Fibroblast of skin of right quadriceps (primary cell): ENCODE results near the gene EPB41L3.

Experiments used
- DNase-seq: peaks from one replicate; pipeline ENCODE4 v3.0.0-alpha.2; 2013

Gene EPB41L3

DNA sequence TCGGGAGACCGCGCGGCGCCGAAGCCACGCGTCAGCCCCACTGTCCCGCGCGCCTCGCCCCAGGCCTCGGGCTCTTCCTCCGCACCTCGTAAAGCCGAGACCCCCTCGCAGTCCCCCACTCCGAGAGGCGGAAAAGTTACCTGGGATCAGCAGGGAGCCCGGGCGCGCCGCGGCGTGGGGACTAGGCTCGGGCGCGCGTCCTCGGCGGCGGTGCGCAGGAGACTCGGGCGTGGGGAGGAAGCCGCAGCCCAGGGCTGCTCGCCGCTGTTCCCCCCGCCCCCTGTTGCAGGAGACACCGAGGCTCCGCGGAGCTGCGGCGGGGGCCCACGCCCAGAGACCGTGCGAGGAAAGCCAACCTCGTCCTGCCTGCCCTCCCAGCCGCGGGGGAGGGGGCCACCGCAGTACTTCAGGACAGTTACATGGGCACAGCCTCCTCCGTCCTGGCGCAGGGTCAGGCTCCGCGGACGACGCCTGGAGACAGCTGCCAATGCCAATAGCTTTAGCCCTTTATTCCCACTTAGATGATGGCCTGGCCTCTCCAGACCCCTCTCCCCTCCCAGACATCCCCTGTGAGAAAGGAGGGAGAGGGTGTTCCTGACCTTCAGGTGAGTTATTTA lies at the start of gene EPB41L3:
Gene EPB41L3 (minus strand): TSS at position 225 of the 617 bp plus-strand sequence. CDS start 54,814 bp downstream, outside the sequence.
- DNase-seq: peak; percentile 34

DNA sequence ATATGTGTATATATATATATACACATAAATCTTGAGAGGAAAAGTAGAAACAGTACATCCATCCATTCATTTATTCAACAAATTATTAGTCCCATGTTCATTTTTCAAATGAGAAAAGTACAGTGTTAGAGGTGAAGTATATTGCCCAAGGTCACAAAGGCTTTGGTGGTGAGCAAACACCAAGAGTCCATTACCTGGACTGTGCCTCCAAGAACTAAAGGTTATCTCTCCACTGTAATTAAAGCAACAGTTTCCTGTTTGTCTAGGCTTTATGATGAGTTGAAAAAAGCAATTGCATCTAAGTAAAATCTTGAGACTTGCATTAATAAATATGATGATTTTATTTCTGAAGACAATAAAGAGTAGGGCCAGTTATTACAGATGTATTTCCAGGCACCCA lies 44.7 kb upstream of the EPB41L3 start:
- no peak for DNase-seq

DNA sequence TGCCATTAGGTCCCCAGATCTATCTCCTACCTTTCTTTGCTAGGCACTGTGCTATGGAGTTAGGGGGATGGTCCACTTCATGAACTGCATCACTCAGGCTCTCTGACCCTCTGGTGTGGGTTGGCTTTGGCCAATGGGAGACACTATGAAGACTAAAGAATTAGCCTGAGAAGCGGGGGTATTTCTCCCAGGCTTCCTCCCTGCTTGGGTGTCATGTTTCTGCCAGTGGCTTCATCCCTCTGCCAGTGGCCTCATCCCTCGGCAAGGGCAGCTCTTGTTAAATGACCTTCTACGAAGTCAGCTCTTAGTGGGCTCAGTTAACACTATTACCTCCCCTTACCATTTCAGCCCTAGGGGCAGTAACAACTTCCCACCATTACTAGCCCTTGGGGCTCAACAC lies 41.9 kb upstream of the EPB41L3 start:
- no peak for DNase-seq

DNA sequence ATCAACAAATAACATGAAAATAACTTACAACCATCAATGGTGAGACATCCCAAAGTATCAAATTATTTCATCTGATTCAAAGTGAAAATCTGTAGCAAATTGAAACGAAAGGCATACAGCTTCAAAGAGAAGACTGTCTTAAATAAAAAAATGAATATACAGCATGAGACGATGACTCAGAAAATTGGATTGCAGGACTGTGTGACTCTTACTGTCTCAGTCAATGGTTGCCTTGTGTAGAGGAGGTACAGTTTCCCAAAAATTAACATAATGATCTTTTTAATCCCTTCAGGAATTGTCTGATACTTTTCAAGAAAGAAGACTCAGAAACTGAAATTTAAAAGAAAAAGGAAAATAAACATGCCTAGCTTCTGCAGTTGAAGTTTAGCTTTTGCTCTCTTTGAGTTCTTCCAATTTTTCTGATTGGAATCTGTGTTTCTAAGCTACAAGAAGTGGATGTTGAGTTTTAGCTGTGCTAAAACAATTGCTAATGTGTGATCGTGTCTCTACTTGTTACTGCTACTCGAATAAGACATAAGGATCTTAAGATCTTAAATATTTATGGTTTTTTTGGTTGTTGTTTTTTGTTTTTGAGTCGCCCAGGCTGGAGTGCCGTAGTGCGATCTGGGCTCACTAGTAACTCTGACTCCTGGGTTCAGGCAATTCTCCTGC lies 41.1 kb upstream of the EPB41L3 start:
- DNase-seq: peak; percentile 71

DNA sequence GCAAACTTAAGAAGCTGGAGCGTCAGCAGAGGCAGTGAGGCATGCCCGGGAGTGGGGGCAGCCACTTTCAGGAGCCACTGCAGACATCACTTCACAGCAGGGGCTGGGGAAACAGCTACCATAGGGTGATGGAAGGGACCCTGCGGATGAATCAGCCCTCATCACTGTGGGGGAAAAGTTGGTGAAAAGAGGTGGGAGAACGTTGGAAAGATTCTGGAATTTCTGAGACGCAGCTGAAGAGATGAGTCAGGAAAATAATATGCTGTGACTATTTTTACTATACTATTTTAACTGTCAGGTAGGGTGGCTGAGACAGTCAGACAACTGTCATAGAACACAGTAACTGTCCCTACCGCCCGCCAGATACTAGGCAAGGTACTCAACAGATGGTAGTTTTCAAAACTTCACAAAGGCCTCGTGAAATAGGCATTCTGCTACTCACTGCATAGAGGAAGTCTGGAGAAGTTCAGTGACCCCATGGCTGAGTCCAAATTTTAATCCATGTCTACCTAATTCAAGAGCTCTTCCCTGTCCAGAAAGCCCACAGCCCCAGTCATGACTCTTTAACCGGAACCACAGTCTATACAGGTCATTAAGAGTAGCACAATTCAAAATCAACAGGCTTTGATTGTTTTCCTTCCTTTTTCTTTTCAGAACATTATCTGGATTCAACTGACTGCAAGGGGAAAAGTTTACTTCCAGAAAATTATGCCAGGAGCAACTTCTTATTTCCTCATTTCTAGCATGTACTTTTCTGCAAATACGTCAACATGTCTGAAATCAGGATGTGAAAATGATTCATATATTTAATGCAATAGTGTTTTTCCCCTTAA lies 39.3 kb upstream of the EPB41L3 start:
- DNase-seq: peak; percentile 87

DNA sequence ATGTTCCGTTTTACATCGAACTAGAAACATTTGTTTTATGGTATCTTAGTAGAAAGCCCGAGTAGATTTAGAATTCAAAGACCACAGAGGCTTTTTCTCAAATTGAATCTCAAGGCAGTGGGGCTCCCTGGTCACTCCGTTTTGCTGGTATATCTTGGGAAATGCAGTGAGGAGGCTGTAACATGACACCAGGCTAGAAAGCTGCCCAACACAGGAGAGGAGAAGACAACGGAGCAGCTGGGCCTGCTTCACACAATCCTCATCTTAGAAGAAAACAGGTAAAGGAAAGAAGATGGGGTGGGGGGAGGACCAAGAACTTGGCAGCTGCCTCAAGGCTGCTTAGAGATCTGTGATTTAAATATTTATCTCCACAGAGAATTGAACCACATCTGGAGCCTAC lies 38.3 kb upstream of the EPB41L3 start:
- peak; percentile 61 for DNase-seq

DNA sequence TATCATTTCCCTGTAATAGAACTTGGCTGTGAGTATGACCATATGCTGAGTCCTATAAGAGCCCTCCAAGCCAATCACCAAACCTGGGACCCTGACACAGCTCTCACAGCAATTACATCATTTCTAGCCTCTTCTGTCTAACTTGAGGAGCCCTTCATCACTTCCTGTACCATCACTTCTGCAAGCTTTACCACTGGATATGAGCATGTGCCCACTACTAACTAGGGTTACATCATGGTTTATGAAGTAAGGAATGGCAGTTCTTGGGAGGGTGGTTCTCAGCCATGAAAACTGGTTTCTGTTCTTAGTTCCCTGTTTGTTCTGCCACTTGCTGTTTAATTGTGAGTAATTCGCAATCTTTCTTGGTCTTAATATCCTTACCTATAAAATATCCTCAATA lies 31.0 kb upstream of the EPB41L3 start:
- no peak for DNase-seq

DNA sequence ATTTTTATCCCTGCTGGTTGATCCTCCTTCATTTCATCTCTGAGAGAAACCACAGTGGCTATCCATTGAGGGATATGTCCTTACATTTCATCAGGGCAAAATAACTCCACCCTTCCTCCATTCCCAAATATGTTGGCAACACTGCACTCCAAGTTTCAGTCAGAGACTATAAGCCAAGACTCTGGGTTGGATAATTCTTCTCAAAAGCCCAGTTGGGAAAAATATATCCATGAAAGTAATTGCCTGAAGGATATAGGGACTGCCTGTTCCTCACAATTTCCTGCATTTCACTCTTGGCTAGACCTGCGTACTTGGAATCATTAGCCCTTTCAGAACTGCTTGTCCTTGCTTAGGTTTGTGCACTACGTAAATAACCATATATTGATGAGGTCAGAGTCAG lies 27.9 kb upstream of the EPB41L3 start:
- no peak for DNase-seq

DNA sequence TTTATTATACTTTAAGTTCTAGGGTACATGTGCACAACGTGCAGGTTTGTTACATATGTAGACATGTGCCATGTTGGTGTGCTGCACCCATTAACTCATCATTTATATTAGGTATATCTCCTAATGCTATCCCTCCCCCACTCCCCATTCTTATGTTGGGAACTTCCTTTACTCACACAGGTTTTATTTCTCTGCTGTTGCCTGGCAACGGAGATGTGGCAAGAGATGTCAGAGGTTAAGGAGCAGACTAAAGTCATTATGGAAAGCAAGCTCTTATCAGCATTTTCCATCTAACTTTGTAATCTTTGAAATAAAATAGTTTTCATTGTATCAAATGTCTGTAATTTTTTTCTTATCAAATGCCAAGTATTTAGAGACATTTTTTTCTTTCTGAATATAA lies 26.8 kb upstream of the EPB41L3 start:
- peak; percentile 71 for DNase-seq

DNA sequence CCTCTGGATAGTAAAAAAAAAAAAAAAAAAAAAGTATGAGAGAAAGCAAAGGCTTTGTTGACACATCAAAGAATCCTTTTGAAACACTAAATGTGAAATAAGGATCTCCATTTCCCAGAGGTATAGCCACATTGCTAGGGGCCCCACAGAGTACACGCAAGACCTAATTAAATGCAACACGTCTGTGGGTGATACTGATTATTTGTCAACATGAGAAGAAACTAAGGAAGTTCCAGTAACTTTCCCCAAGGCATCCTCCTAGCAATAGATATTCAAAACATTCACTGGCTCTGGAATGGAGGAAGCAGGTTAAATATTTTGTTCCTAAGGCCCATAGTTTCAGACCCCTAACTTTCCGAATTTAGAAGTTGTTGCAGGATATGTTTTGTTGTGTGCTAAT lies 24.6 kb upstream of the EPB41L3 start:
- no peak for DNase-seq

DNA sequence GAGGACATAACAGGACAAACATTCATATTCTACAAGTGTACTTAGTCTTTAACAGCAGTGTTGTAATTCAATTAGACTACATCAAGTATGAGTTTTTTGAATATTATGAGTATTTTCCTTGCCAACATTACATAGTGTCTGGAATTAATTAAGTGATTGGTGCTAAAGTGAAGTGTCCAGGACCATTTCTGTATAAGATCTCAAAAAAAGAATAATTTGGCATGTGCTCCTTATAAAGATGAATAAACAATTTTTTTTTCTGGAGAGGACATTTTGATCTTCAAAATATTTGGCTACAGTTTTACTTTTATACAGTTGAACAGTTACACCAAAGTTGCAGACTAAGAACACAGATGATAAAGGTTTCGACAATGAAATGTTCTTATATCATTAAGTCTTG lies 15.1 kb upstream of the EPB41L3 start:
- DNase-seq: no peak

DNA sequence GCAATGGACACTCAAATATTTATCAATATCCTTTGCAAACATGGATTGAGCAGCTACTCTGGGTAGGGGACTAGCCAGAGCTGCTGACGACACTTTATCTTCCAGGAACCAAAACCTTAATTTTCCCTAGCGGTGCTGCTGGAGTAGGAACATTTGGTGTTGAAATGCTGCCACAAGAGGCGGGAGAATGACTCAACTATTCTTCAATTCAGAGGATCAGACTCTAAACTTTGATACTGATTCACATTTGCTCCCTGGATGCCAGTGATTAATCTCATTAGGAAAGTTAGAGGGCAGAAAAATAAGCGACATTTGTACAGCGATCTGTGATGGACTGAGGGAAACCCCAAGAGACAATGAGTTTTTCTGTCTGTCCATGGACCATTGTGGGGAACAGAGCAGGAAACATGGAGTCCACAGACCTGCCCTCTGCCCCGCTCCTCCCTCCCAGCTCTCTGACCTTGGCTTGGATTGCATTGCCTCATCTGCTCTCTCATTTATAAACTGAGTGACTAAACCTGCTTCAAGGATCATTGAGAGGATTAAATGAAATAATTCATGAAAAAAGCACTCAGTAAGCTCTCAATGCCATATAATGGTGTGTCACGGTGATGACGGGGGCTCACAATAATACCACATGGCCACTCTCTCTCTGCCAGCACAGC lies 12.6 kb upstream of the EPB41L3 start:
- DNase-seq: peak; percentile 39

DNA sequence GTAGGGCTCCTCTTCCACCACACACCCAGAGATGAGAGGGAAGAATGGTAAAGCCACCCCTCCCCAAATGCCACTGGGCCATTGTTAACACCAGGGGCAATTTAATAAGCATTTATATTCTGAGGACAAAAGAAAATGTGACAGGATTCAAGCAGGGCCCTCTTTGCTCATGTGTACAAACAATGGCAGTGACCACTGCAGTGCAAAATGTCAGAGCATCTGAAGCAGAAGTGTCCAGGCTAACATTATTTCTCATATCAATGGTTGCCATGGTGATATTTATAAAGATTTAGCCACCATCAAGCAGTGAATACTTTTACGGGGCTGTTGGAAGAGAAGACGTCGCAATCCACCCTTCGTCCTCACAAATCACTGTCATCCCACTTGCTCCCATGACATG lies 10.8 kb upstream of the EPB41L3 start:
- no peak for DNase-seq

DNA sequence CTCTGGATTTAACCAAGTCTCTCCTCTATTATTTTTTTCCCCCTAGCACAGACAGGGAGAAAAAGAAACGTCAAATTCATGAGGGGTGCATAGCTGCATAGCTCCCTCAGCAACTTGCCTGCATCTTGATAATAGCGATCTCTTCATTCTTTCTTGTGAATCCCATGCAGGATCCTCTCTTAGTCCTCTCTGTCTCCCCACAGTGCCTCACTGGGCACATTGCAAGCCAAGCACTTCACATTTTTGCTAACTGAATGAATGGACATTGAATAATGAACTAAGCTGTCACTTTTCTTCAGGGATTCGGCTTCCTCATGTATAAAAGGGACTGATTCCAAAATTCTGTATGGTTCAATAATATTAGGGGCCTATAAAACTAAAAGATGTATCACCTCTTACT lies 2.9 kb upstream of the EPB41L3 start:
- DNase-seq: peak; percentile 64

DNA sequence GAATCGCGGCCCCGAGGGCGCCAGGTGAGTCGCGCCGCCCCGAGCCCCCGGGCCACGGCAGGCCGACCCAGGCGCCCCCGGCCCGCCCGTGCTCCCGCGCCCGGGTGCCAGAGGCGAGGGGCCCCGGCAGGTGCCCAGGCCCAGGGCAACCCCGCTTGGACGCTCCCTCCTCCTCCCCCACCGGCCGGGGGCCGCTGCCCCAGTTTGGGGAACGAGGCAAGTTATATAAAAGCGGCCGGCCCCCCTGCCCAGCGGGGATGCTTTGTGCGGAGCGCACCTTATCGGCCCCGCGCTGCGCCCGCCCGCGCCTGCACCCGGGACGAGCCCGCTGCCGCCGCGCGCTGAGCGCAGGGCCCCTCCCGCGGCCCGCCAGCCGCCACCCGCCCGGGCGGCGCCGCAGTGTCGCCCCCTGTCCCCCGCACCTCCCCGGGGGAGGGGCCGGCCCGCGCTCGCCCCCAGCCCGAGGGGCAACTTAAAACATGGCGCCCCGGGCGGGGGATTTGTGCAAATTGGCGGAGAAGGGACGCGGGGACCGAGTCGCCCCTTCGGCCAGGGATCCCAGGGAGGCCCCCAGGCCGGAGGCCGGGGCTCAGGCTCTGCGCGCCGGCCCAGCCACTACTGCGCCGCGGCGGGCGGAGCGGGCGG lies 639 bp downstream of the EPB41L3 start:
- DNase-seq: no peak

DNA sequence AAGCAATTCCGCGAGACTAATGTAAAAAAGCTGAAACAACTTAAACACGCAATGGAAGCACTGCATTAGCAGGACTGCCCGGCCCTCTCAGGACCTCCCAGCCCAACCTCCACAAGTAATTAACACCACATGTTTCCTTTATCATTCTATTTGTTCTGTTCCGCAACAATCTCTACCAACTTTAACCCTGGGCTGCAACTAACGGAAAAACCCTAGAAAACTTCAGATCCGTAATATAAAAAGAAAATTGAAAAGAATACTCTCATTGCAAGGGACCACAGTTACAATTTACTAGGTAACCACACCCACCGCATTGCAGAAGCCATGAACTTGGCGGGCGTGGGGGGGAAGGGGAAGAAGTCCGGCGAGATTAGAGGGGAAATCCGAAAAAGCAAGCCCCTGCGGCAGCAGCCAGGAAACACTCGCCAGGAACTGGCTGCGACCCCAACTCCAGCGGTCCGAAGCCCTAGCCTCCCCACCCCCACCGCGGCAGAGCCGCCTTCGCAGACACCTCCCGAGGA lies 1.2 kb downstream of the EPB41L3 start:
- DNase-seq: peak; percentile 56

DNA sequence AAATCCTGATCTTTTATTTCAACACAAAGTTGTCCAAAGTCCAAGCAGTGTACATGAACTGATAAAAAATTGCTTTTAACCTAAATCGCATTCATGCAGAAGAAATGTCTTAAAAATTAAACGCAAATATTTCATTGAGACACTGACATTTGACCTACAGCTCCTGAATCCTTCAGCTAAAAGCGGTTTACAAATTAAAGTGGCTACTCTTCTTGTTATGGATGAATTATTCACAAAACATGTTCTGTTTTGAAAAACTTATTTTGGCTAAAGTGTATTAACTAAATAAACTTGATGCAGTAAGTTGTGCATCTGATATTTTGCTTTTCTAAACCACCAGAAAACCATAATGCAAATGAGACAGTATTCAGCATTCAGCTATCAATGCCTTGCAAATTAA lies 2.2 kb downstream of the EPB41L3 start:
- DNase-seq: no peak

DNA sequence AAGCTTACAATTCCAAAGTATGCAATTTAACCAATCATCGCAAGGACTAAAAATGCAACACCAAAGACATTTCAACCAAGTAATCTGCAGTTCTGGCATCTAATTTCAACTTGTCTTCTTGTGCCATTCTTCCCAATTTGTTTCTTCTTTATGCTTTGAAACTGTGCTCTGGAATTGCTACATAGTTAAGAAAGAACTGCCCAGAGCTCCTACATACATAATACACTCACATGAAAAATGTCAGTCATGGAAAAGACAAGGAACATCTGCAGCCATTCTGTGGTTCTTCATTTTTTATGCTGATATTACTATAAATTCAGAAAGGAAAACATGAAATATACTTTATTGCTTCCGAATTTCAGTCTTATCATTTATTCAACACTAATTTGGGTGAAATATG lies 4.4 kb downstream of the EPB41L3 start:
- no peak for DNase-seq

DNA sequence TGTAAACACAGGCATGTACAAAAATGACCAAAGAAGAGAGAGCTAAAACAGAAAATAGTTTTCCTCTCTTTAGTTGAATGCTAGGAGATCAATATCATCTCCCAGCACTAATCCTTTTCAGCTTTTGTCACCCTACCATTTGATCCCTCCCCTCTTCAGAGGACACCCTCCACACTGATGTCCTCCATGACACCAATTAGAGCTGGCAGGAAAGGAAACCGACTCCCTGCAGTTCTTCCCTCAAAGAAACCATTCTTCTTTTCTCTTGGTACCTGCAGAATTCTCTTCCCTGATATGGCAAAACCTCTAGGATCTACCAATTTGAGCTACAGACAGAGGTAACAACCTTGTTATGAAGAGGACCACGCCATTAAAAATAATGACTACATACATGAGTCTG lies 5.3 kb downstream of the EPB41L3 start:
- DNase-seq: no peak

DNA sequence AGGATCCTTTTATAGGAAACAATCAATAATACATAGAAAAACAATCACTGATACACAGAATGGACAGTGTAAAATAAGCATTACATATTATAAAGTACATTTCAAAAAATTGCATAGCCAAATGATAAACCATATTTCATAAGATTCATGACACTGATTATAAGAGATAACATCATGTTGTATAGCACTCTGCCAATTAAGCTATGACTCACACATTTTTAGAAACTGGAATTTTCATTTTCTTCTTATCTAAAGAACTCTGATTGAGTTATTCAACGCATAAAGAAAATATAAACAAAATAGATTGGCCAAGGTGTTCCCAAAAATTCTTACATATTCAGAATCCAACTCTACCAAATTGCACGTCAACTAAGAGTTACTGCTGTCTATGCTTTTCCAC lies 5.9 kb downstream of the EPB41L3 start:
- DNase-seq: no peak

DNA sequence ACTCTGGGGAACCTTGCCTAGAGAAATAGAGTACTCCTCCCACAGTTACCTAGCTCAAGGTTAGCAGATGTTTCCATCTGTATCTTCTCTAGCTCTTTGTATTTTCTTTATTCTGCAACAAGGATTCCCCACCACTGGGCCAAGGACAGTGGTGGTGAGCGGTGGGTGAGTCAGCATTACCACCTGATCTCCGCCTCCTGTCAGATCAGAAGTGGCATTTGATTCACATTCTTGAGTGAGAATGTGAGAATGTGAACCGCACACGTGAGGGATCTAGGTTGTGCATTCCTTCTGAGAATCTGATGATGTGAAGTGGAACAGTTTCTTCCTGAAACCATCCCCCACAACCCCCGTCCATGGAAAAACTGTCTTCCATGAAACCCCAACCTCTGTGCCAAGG lies 9.0 kb downstream of the EPB41L3 start:
- DNase-seq: peak; percentile 14

DNA sequence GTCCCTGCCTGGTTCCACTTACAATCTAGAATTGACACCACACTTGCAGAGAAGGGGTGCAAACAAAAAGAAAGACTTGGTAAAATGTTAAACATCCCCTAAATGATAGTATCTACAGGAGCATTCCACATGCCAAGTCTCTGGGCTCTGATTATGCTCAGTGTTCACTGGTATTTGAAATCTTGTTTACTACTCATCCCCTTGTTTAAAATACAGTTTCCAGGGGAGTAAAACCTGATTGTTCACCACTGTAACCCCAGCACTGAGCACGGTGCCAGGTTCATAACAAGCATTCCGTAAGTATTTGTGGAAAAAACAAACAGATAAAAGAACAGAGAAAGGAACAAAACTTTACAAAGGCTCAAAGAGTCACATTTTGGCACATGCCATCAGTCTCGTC lies 11.7 kb downstream of the EPB41L3 start:
- no peak for DNase-seq
